Upper lobe of left lung (tissue), 4 donors: ENCODE data around the gene DNASE1L1.

Experiments used
- CTCF ChIP-seq, 6 experiments: fragments of 450-650 bp in 4 of 6; fragments of 200-600 bp in 2 of 6; sonication (generic) in 2 of 6; IDR thresholded peaks; one replicate each; pipeline ENCODE4 v1.5.1; 2016 to 2019; ENCODE audit warnings: antibody characterized with exemption in 6 of 6
- EP300 ChIP-seq, 4 donors: sonication (generic); formaldehyde crosslinking; IDR thresholded peaks; one replicate each; pipeline ENCODE4 v1.5.1; 2017; ENCODE audit warnings: antibody characterized with exemption in 4 of 4, control low read depth in 2 of 4
- POLR2AphosphoS5 ChIP-seq, 2 donors: sonication (generic); formaldehyde crosslinking; IDR thresholded peaks; one replicate each; pipeline ENCODE4 v1.5.1; 2017; ENCODE audit warnings: antibody characterized with exemption in 2 of 2

- TF ChIP-seq CTCF (IDR thresholded peaks at IDR 0.05): no peak
- TF ChIP-seq POLR2AphosphoS5 (IDR thresholded peaks at IDR 0.05): no peak
- no peak for TF ChIP-seq EP300 (IDR thresholded peaks at IDR 0.05)
Measured at GRCh38 chrX:154352012-154352401, 57.0 kb downstream of the DNASE1L1 start.
